ENCODE measurements around the gene LRRC36. TPM values are rescaled to one million over a fixed set of nuclear protein-coding genes. Genes with fewer than 3 reads are reported as not detected.
A peak's percentile ranks its signal among the peaks of the same experiment; 100 is the strongest.
"Not testable (repeated sequence)": the region's sequence is repeated elsewhere in the genome, so short reads cannot be mapped to it uniquely, and the experiment has no call there.

LRRC36 gene
- total RNA-seq, 1 donor from 2014 or later: 0.20 TPM

DNA sequence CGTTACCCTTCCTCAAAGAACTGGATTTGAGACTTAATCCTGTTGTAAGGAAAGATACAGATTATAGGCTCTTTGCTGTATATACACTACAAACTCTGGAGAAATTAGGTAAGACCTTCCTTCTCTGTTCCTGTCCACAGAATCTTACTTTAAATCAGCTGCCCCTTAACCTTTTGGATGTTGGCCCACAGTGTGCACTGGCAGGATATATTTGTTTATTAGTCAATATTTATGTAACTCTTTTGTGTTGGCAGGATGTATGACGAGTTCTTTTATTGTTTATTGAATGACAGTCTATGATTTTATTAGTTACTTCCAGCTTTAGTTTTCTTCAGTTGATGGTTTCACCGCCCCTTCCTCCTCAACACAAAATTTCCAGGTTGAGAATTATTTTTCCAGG is 19.7 kb downstream of the LRRC36 start:
- no peak for DNase-seq

DNA sequence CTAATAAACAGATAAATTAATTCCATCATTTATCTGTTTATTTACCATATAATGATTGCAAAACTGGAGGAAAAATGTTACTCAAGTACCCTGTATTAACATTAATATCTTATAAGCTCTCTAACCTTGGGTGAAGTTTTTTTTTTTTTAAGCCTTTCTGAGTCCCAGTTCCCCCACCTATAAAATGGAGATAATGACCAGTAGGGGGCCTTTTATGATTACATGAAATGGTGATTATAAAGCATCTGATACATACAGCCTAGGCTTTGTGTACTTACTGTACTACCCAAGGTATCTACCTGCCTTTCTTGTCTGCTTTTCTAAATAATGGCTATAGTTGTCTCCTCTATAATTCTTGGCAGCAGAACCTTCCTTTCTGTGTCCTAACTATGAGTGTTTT is 22.6 kb downstream of the LRRC36 start:
- no peak for DNase-seq

DNA sequence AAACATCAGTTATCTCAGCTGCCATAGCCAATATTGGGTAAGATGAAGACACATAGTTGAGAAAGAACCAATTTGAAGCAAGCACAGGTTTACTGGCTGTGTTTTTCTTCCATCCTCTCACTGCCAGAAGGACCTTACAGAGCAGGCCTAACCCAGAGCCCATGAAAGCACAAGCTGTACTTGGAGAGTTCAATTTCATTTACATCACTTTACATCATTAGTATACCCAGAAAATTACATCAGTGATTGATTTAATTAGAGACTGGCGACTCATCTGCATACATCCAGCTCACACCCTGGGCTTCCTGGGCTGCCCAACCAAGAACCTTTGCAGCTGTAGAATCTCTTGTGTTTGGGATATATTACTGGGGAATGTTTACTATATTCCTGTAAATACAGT is 23.7 kb downstream of the LRRC36 start:
- no peak for DNase-seq

DNA sequence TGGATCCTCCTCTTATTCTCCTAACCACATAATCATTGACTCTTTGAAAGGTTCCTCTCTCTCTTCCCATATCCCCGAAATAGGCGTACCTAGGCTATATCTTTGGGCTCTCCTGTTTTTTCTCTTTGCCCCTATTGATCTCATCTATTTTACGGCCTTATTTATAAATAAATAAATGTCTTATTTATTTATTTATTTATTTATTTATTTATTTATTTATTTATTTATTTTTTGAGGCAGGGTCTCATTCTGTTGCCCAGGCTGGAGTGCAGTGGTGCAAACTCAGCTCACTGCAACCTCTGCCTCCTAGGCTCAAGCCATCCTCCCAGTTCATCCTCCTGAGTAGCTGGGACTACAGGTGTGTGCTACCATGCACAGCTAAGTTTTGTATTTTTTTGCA is 25.8 kb downstream of the LRRC36 start:
- not testable (repeated sequence) for DNase-seq

DNA sequence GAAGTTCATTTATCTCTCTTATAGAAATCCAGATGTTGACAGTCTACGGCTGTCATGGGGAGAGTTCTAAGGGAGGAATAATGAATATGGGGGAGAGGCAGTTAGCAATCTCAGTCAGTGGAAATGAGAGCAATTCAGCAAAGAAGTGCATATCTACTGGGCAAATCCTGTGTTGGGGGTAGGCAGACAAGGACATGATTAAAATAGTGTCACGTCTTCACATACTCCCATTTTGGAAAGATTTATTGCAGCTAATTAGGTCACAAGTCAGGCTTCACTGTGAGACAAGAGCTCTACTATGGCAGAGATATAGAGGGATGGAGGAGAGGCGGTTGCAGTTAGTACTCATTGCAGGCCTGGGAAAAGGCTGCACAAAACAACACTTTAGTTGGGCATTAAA is 29.8 kb downstream of the LRRC36 start:
- DNase-seq: peak; percentile 39

DNA sequence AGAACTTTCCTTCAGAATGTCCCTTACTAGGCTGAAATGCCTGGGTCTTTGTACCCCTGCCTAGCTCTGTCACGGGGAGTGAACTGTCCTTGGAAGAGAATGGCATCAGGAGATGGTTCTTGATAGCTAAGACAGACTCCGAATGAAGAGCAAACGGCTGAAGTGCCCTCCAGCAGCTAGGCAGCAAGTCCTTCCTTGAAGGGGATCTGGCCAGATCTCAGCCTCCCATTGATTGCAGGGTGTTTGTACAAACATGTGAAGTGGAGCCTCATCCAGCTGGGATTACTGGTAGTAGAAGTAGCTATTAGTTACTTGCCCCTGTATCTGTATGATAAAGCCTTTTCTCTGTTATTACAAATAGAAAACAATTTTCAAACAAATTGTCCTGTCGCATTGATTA is 30.9 kb downstream of the LRRC36 start:
- DNase-seq: no peak

GRCh38 chr16:67359540-67360269 is 33.1 kb downstream of the LRRC36 start:
- not testable (repeated sequence) for DNase-seq

DNA sequence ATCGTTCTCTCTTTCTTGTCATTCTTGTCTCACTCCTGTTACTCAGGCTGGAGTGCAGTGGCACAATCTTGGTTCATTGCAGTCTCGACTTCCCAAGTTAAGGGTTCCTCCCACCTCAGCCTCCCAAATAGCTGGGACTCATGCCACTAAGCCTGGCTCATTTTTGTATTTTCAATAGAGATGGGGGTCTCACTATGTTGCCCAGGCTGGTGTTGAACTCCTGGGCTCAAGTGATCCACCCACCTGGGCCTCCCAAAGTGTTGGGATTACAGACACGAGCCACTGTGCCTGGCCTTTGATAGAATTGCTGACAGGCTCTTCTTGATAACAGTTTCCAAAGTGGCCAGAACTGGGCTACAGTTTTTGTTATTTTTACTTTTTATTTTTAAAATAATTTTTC is 34.4 kb downstream of the LRRC36 start:
- DNase-seq: no peak

DNA sequence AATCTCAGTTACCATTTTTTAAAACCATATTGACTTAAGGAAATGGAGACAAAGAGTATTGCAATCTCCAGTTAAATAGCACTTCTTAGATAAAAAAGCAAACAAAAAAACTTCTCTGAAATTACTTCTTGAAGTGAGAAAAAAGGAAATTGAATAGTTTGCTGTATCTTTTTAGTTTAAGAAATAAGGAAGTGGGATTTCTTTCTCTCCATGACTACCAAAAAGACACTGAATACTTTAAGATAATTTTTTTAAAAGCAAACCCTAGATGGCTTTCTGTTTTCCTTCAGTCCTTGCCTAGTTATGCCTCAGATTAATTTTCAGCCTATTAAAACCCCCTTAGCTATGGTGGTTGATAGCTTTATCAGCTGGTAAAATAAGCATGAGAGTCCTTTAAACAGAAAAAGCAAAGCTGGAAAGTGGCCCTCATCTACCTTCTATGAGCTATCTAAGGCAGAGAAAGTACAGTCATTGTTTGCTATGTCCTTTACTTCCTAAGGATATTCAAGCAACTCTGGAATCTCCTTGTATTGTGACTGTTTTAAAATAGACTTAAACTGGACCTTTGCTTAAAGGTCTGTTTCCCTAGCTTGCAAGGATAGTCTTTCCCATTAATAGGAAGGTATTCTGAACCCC is 38.1 kb downstream of the LRRC36 start:
- DNase-seq: no peak

GRCh38 chr16:67370661-67371060 is 44.0 kb downstream of the LRRC36 start:
- DNase-seq: no peak

DNA sequence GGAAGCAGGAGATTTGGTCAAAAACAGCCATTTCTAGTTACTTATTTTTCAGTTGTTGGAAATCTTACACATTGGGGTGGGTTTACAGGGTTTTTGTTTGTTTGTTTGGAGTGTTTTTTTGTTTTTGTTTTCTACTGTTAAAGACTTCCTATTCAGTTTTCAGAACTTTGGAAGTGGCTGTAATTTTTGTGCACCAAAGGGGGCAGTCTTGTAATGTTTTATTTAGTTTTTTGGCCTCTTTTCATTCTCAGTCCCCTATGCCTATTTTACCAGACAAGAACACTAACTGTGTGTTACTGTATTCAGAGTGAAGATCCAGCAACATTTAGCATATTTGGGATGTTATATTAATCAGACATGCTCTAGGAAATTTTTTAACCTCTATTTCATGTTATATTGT is 46.0 kb downstream of the LRRC36 start:
- DNase-seq: no peak

GRCh38 chr16:67376012-67376411 is 49.4 kb downstream of the LRRC36 start:
- not testable (repeated sequence) for DNase-seq

DNA sequence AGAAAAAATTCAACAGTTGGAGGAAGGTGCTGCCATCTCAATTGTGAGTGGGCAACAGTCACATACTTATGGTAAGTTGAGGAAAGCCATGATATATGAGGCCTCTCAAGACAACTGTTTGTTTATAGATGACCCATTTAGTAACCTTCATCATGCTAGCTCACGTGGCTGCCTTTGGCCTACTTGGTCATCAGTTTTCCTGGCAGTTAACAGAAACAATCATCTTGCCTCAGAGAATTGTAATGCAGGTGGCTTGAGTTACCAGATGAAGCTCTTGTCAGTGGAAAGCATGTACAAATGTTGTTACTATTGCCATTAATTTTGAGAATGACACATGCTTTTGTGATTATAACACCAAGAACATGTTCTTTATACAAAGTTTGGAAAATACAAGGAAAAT is 52.0 kb downstream of the LRRC36 start:
- no peak for DNase-seq

DNA sequence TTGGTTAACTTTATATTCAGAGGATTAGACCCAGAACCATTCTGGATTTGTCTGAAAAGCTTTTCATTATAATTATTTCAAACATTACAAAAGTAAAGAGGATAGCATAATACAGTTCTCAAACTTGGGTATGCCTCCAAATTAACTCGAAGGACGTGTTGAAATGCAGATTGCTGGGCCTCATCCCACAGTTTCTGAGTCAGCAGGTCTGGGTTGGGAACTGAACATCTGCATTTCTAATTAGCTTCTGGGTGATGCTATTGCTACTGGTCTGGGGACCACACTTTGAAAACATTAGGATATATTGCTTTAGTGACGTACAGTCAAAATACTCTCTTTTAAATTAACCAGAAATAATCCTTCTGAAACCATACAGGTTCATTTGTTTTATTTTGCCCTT is 56.7 kb downstream of the LRRC36 start:
- DNase-seq: no peak

GRCh38 chr16:67384778-67385510 is 58.3 kb downstream of the LRRC36 start:
- no peak for DNase-seq

- DNase-seq: no peak
These were observed 60.3 kb downstream of the LRRC36 start for GRCh38 chr16:67386861-67387455.

DNA sequence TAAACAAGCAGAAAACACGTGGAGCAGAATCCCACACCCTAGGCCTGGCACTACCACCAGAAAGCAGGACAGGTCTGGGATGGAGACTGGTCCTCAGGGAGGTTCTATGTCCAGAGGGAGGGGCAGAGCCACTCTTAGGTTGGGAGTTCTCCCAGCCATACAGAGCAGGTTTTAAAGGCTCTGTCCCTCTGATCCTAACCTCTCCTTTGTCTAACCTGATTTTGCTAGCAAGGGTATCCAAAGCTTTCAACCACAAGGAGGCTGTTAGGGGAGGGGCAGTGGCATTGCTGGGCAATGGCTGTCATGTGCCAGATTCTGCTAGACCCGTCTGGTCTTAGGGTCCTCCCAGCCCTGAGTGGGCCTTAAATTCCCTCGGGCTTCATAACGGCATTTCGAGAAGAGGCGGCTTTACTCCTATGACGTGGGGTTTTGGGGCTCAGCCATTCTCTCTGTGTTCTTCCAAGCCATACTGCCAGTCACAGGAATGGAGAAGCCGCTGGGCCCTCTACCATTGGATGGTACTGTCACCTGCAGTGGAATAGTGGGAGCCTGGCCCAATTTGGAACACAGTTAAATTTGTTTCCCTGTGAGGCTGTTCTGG is 61.0 kb downstream of the LRRC36 start:
- no peak for DNase-seq

GRCh38 chr16:67388191-67388590 is 61.6 kb downstream of the LRRC36 start:
- no peak for DNase-seq

GRCh38 chr16:67388591-67388990 is 62.0 kb downstream of the LRRC36 start:
- no peak for DNase-seq

- no peak for DNase-seq
These were observed 63.5 kb downstream of the LRRC36 start for GRCh38 chr16:67389911-67390815.

GRCh38 chr16:67390816-67391423 is 64.3 kb downstream of the LRRC36 start:
- no peak for DNase-seq
